WERI-Rb-1 (cell line): ENCODE measurements around the gene SPRED2.

Source experiments
- DNase-seq: peaks from one replicate; pipeline ENCODE4 v3.0.0-alpha.2; 2020
- H3K27ac ChIP-seq: fragments of 250-450 bp; sonication (Bioruptor Pico); 2 replicates; pipeline ENCODE4 v1.5.1; 2020; ENCODE audit warnings: mild to moderate bottlenecking, moderate library complexity
- H3K27me3 ChIP-seq: fragments of 250-450 bp; sonication (Bioruptor Pico); 2 replicates; pipeline ENCODE4 v1.5.1; 2021; ENCODE audit warnings: mild to moderate bottlenecking, low read depth, moderate library complexity; ENCODE audit not compliant: insufficient read depth, severe bottlenecking
- H3K36me3 ChIP-seq: fragments of 250-450 bp; sonication (Bioruptor Pico); 2 replicates; pipeline ENCODE4 v1.5.1; 2020; ENCODE audit warnings: mild to moderate bottlenecking, moderate library complexity
- H3K4me3 ChIP-seq: 2 replicates; pipeline ENCODE4 v1.5.1; 2011; ENCODE audit warnings: low read depth, mild to moderate bottlenecking, control low read depth, low read length
- H3K9me3 ChIP-seq: fragments of 250-450 bp; sonication (Bioruptor Pico); 2 replicates; pipeline ENCODE4 v1.5.1; 2021; ENCODE audit warnings: mild to moderate bottlenecking, moderate library complexity; ENCODE audit not compliant: severe bottlenecking
- TF ChIP-seq, protein P1 (sequence below): IDR thresholded peaks from 2 replicates; pipeline ENCODE4 v1.5.1; 2011; ENCODE audit warnings: low read depth, mild to moderate bottlenecking, control low read depth, inconsistent platforms, low read length

SPRED2 gene

DNA sequence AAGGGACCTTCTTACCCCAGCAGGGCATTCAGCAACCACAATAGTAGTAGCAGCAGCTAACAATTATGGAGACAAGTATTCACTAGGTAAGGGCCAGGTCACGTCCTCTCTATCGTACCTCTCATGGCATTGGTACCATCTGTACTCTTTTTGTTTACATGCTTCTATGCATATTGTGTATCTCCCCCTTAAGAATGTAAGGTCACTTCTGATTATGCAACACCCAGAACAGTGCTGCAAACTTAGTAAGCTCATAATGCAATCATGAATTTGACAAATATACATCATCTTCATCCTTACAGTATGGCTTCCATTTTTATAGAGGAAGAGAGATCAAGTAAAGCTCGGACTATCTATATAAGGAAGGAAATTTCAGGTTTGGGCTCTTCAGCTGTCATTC, 46.1 kb downstream of the SPRED2 start:
- no peak overlapping the region for H3K4me3 ChIP-seq

DNA sequence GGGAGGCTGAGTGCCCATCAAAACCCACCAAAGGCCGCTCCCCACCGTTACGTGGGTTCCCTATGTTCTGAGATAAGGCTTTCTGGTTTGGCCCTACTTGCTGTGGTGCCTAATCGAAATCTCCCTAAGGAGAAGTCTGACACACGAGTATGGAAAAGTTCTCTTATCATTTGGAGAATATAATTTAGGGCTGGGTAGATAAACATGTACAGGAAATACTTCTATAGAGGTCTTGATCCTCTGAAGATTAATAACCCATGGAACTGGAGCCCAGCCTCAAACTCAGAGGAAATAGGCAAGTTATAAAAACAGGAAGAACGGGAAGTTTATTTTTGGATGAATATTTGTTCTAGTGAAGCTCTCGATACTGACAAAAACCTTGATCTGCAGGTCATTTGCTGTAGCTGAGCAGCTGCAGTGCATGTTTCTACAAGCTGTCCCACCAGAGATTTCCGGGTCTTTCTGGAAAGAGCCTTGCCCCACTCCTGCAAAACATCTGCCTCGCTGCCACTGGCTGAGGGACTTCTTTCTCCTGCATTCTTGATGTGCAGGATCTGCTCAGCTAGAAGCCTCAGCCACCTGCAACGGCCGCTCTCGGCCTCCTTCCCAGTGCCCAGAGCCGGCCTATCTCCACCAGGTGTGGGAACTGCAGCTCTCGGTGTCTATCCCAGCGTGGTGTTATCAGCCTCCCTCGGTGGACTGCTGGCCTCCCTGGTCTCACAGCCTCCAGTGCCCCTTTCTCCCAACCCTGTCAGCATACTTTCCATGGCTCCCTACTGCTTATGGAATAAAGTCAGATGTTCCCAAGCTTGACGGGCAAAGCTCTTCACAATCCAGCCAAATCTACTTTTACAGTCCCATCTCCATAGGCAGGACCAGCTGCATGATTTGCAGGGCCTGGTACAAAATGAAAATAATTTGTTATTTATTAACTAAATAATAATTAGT, 48.6 kb downstream of the SPRED2 start:
- H3K4me3 ChIP-seq, result no peak overlapping the region
- no peaks in the 10 kb centered on the region for H3K27me3 ChIP-seq
- H3K36me3 ChIP-seq, result no peaks in the 10 kb centered on the region
- no peak for DNase-seq
- H3K27ac ChIP-seq, result no peak overlapping the region
- H3K9me3 ChIP-seq, result no peaks in the 10 kb centered on the region
- TF ChIP-seq, protein P1, sequence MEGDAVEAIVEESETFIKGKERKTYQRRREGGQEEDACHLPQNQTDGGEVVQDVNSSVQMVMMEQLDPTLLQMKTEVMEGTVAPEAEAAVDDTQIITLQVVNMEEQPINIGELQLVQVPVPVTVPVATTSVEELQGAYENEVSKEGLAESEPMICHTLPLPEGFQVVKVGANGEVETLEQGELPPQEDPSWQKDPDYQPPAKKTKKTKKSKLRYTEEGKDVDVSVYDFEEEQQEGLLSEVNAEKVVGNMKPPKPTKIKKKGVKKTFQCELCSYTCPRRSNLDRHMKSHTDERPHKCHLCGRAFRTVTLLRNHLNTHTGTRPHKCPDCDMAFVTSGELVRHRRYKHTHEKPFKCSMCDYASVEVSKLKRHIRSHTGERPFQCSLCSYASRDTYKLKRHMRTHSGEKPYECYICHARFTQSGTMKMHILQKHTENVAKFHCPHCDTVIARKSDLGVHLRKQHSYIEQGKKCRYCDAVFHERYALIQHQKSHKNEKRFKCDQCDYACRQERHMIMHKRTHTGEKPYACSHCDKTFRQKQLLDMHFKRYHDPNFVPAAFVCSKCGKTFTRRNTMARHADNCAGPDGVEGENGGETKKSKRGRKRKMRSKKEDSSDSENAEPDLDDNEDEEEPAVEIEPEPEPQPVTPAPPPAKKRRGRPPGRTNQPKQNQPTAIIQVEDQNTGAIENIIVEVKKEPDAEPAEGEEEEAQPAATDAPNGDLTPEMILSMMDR, result no peak

More for the DNA sequence above, 46.1 kb downstream of the SPRED2 start:
- Histone ChIP-seq H3K27ac (no peak overlapping the region), H3K36me3 (no peaks in the 10 kb centered on the region), H3K9me3 (no peaks in the 10 kb centered on the region), H3K27me3 (no peaks in the 10 kb centered on the region)
- no peak for DNase-seq
- TF ChIP-seq, protein P1, result no peak

- DNase-seq, result no peak
- Histone ChIP-seq H3K27me3 (no peaks in the 10 kb centered on the region), H3K27ac (no peak overlapping the region), H3K4me3 (no peak overlapping the region), H3K36me3 (no peaks in the 10 kb centered on the region), H3K9me3 (no peaks in the 10 kb centered on the region)
- TF ChIP-seq, protein P1, result no peak
Measured at GRCh38 chr2:65382776-65383357, 49.5 kb downstream of the SPRED2 start.

DNA sequence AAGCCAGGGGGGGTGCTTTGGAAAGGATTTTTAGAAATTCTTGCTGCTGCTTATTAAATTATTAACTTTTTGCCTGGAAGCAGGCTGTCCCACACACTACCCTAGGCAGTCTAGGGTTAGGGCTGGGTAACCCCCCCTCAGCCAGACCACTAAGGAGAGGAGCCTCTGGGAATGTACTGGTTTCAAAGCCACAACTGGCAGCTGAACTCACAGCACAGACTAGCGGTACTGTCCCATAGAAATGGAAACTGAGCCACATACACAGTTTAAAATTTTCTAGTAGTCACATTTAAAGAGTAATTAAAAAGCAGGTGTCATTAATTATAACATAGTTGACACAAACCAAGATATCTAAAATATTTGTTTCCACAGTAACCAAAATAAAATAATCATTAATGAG, 50.1 kb downstream of the SPRED2 start:
- Histone ChIP-seq H3K27ac (no peak overlapping the region), H3K9me3 (no peaks in the 10 kb centered on the region), H3K27me3 (no peaks in the 10 kb centered on the region), H3K36me3 (no peaks in the 10 kb centered on the region), H3K4me3 (no peak overlapping the region)
- TF ChIP-seq, protein P1, result no peak
- no peak for DNase-seq

GRCh38 chr2:65381607-65382051, 50.8 kb downstream of the SPRED2 start:
- H3K4me3 ChIP-seq, result no peak overlapping the region
- DNase-seq, result no peak
- no peaks in the 10 kb centered on the region for H3K36me3 ChIP-seq
- H3K27me3 ChIP-seq, result no peaks in the 10 kb centered on the region
- no peak overlapping the region for H3K27ac ChIP-seq
- H3K9me3 ChIP-seq, result no peaks in the 10 kb centered on the region
- TF ChIP-seq, protein P1, result no peak
